Neutrophil (primary cell): ENCODE measurements around the gene KNCN.

Source experiments
- H3K27ac ChIP-seq: fragments of 200-600 bp; sonication (generic); 2 replicates; pipeline ENCODE4 v1.5.1; 2016; ENCODE audit warnings: mild to moderate bottlenecking, moderate library complexity
- H3K27me3 ChIP-seq: fragments of 200-600 bp; sonication (generic); 2 replicates; pipeline ENCODE4 v1.6.0; 2016; ENCODE audit warnings: mild to moderate bottlenecking
- H3K36me3 ChIP-seq: fragments of 200-600 bp; sonication (generic); 2 replicates; pipeline ENCODE4 v1.5.1; 2017
- H3K4me1 ChIP-seq, 2 experiments: fragments of 200-600 bp in 1 of 2; sonication (generic) in 1 of 2; 1 replicate in 1 of 2; 2 replicates in 1 of 2; pipeline versions ENCODE4 v1.5.1 to v1.6.1; 2013 to 2016; ENCODE audit warnings: low read depth in 1 of 2, low read length in 1 of 2, mild to moderate bottlenecking in 1 of 2, moderate library complexity in 1 of 2; ENCODE audit not compliant: control insufficient read depth in 1 of 2, insufficient read depth in 1 of 2
- H3K4me3 ChIP-seq, 2 experiments: fragments of 200-600 bp in 1 of 2; sonication (generic) in 1 of 2; 1 replicate in 1 of 2; 2 replicates in 1 of 2; pipeline ENCODE4 v1.5.1; 2013 to 2016; ENCODE audit warnings: low read depth in 1 of 2, low read length in 1 of 2, mild to moderate bottlenecking in 1 of 2, moderate library complexity in 1 of 2
- H3K9me3 ChIP-seq: fragments of 200-600 bp; sonication (generic); 2 replicates; pipeline ENCODE4 v1.5.1; 2016
- TF ChIP-seq, protein P1 (sequence below): fragments of 200-600 bp; sonication (generic); IDR thresholded peaks from 2 replicates; pipeline ENCODE4 v1.5.1; 2016; ENCODE audit warnings: antibody characterized with exemption

KNCN gene

DNA sequence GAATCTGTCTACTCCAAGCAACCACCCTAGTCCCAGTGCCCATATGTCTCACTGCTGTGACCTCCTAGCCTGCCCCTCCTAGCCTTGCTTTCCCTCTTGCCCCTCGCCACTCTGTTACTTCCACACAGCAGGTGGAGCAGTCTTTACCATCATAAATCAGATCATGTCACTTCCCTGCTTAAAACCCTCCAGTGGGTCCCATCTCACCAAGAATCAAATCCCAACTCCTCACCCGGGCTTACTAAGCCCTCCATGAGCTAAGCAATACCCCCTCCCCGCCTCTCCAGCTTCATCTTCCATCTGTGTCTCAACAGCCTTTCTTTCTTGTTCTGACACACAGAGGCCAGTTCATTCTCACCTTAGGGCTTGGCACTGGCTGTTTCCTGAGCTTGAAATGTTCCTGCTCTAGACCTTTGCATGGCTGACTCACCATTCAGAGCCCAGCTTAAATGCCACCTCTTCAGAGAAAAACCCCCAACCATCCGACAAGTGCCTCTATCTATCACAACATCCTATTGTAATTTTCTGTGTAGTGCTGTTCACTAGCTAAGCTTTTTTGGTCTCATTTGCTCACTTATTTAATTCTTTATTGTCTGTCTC lies 22.3 kb downstream of the KNCN start:
- Histone ChIP-seq H3K4me3 (no peak overlapping the region), H3K36me3 (no peaks in the 10 kb centered on the region), H3K27ac (no peak overlapping the region), H3K9me3 (no peaks in the 10 kb centered on the region), H3K4me1 (peaks cover 5 to 8% of the 10 kb centered on the region in 2 experiments), H3K27me3 (peaks cover 100% of the 10 kb centered on the region)
- TF ChIP-seq, protein P1, sequence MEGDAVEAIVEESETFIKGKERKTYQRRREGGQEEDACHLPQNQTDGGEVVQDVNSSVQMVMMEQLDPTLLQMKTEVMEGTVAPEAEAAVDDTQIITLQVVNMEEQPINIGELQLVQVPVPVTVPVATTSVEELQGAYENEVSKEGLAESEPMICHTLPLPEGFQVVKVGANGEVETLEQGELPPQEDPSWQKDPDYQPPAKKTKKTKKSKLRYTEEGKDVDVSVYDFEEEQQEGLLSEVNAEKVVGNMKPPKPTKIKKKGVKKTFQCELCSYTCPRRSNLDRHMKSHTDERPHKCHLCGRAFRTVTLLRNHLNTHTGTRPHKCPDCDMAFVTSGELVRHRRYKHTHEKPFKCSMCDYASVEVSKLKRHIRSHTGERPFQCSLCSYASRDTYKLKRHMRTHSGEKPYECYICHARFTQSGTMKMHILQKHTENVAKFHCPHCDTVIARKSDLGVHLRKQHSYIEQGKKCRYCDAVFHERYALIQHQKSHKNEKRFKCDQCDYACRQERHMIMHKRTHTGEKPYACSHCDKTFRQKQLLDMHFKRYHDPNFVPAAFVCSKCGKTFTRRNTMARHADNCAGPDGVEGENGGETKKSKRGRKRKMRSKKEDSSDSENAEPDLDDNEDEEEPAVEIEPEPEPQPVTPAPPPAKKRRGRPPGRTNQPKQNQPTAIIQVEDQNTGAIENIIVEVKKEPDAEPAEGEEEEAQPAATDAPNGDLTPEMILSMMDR: no peak

- Histone ChIP-seq H3K27me3 (peaks cover 100% of the 10 kb centered on the region), H3K4me3 (no peak overlapping the region), H3K36me3 (no peaks in the 10 kb centered on the region), H3K27ac (no peak overlapping the region), H3K9me3 (no peaks in the 10 kb centered on the region), H3K4me1 (peaks cover 2 to 5% of the 10 kb centered on the region in 2 experiments)
- TF ChIP-seq, protein P1: no peak
Observed at GRCh38 chr1:46528297-46528955, 23.0 kb downstream of the KNCN start.

DNA sequence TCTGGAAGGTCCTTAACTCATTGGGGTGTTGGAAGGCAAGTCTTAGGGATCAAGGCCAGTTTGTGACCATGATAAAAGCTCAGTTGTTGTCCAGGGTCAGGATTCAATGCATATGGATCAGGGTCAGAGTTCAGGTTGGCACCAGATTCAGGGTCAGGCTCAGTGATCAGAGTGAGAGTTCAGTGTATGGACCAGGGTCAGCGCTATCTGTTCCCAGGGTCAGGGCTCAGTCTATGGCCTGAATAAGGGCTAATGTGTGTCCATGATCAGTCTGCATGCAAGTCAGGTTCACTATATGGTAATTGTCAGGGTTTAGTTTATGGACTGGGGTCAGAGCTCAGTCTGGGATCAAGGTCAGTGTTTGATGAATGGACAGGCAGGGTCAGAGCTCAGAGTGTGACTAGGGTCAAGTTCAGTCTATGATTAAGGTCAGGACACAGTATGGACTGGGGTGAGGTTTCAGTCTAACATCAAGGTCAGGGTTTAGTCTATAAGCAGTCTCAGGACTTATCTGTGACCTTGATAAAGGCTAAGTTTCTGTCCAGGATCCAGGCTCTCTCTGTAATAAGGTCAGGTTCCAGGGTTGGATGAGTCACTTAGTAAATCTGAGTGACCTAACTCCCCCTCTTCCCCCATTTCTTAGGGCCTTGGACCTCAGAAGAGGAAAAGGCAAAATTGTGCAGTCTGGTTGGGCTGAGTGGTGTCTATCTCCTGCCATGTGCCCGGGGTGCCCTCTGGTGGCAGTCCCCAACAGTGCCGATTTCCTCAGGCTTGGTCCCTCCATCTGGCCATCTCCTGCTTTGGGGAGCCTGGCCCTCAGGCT lies 23.8 kb downstream of the KNCN start:
- H3K4me1 ChIP-seq: peaks cover 0 to 2% of the 10 kb centered on the region in 2 experiments
- H3K9me3 ChIP-seq: no peaks in the 10 kb centered on the region
- no peak overlapping the region for H3K4me3 ChIP-seq
- TF ChIP-seq, protein P1: peak; percentile 64
- peaks cover 100% of the 10 kb centered on the region for H3K27me3 ChIP-seq
- no peak overlapping the region for H3K27ac ChIP-seq
- no peaks in the 10 kb centered on the region for H3K36me3 ChIP-seq

GRCh38 chr1:46526691-46527291 lies 24.7 kb downstream of the KNCN start:
- Histone ChIP-seq H3K27ac (no peak overlapping the region), H3K36me3 (no peaks in the 10 kb centered on the region), H3K9me3 (no peaks in the 10 kb centered on the region), H3K27me3 (peaks cover 100% of the 10 kb centered on the region), H3K4me1 (no peaks in the 10 kb centered on the region), H3K4me3 (no peak overlapping the region)
- TF ChIP-seq, protein P1: no peak

DNA sequence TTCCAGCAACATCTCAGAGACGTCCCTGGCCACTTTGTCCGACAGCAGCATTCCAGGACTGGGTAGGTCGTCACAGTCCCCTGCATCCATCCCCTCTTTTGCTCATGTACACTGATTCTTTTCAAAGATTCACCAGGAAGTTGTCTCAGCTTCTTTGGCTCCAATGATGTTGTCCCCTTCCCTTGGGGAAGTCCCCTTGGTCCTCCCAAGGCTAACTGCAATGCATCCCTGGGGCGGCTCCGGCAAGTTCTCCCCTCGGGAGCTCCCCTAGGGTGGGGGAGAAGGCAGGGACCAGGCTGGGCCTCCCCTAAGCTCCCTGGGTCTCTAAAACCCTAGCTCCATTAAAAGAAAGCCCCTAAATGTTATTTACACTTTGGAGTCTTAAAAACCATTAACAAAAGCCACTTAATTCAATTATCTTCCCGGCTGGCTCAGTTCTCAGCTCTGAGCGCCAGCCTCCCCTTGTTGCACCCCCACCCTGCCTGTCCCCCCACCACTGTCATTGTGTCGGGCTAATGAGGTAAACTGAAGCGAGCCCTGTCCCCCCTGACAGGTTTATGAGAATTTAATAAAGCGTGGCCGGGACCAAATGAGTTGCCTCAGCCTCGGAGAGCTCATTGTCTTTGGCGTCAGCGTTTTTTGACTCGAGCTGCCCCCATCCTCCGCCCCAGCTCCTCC lies 25.3 kb downstream of the KNCN start:
- Histone ChIP-seq H3K36me3 (no peaks in the 10 kb centered on the region), H3K4me3 (no peak overlapping the region), H3K4me1 (no peaks in the 10 kb centered on the region), H3K27me3 (peaks cover 100% of the 10 kb centered on the region), H3K27ac (no peak overlapping the region), H3K9me3 (no peaks in the 10 kb centered on the region)
- TF ChIP-seq, protein P1: no peak
